CMK (cell line): Measurements from ENCODE around the gene DMRT2.

Experiments
- DNase-seq: peaks from one replicate; pipeline ENCODE4 v3.0.0-alpha.2; 2010; ENCODE audit warnings: low read depth

DMRT2 gene

DNA sequence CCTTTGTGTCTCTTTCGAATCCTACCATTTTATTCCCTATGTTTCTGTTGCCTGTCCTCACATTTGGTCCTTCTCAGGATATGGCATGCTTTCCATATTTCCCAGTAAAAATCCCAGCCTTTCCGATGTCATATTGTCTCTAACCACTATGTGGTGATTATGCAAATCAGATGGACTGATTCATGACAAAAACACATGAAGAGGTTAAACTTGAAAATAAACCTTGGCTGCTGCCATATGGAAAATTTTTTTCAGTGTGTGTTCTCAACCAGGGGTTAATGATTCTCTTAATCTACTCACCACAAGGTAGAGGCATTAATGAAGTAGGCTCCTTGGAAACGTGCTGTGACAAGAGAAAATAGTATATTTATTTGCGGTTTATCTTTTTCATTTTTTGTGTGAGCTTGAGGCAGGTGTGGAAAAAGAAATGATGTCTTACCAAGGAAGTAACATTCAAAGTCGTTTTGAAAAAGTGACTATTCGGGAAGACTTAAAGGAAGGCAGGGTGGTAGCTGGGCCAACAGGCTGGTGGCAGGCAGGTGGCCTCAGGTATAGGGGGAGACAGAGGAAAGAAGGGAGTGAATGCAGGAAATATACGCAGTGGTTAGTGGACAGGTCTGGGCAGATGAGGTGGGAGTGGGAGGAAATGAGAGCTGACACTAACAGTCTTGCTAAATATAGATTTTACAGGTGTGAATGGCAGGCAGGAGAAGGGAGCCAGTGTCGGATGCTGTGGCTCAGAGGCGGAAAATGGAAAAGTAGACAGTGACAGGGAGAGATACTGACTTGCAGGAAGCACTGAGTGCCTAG, 46.2 kb downstream of the DMRT2 start:
- no peak for DNase-seq

DNA sequence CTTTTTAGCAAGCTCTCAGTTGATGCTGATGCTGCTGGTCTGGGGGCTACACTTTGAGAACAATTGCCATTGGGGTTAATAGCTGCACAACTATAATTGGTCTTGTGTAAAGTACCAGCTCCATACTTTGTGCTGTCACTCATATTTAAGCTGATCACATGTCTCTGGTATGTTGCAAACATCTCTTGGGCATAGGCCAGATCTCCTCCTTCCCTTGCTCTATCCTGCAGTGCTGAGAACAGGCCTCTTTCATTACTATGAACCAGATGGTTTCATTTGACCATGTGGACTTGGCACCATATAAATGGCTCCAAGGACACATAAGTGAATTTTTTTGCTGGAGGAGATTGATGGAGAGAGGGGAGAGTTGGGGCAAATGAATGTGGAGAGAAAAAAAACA, 48.4 kb downstream of the DMRT2 start:
- no peak for DNase-seq

DNA sequence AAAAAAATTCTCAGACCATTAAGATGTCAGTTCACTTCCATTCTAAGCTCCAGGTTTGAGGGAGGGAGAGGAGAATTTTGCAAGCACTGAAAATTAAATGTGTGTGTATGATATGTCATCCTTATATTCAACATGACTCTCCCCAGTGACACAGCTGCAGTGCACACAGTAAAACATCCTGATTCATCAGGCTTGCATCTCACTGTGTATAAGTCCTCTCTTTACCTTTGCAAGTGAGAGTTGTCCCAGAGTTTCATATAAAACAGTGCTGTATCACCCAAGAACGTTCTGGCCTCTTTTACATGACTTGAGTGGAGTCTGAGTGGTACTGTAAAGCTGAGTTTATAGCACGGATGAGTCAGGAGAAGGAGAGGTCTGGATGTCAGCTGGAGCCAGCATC, 50.0 kb downstream of the DMRT2 start:
- DNase-seq, result no peak

DNA sequence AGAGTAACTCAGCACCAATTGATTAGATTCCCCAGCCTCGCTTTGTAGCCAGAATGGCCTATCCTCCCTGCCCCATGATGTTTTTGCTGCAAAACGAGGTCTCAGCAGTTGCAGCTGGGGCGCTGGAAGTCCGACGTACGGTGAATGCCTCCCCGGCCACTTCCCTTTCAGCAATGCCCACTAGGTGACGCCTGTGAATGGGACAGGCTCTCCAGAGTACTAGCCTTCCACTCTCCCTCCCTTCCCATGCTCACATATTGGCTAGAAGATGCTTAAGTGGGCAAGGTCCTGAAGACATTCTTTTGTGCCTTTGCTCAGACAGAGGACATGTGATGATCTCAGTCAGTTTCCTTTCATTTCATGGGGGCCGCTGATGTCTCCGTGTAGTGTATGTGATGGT, 50.8 kb downstream of the DMRT2 start:
- DNase-seq, result no peak

DNA sequence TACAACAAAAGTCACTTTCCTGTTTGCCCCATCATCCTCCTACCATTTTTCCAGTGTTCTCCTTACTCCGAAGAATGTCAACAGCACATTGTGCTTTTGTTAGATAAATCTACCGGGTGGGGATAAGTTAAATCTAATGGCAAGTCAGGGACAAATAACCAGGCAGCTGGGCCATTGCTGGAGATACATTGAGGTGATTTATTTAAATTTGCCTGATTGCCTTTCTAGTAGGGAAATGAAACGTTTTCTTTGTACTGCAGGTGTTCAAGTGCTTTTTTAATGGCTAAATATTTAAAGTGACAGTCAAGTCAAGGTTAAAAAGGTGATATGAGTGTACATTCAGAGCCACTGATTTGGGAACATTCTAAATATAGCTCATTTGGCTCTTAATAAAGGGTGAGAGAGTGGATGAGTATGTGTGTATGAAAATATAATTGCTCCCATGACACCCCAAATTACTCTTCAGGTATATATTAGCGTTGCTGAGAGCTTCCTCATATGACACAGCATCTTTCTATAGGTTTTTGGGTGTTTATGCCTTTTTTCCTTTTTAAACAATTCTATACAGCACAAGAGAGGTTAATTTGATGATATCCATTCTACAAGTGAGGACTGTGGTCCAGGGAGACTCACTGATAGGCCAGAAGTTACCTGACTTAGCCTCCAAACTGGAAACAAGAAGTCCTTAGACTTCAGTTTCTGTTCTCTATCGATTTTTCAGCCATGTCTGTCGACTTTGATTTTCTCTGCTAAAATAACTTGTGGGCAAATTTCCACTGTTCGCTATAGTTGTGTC, 51.9 kb downstream of the DMRT2 start:
- DNase-seq, result no peak

DNA sequence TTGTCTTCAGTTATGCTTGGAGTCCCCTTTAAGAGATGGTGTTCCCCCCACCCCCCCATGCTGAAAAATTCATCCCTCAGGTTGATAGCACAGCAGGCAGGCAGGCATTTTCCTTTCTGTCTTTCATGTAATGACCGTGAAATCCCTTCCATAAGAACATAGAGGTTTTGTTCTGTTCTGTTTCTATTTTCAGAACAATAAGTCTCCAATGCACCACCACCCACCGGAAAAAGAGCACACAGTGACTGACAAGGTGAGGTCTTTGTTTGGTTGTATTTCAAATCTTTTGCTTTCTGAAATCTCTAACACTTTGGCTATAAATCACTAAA, 52.4 kb downstream of the DMRT2 start:
- DNase-seq, result no peak
